HepG2 (cell line): ENCODE results near the gene CCT8. TPM values are rescaled to one million over a fixed set of nuclear protein-coding genes. Genes with fewer than 3 reads are reported as not detected.

Source experiments
- BORCS8-MEF2B ChIP-seq: sonication (generic); formaldehyde crosslinking; IDR thresholded peaks from 2 replicates; pipeline ENCODE4 v1.8.0; 2022; ENCODE audit warnings: mild to moderate bottlenecking, missing genetic modification reagents
- CEBPG ChIP-seq: IDR thresholded peaks from 2 replicates; pipeline ENCODE4 v1.6.1; 2016
- EED ChIP-seq: sonication (generic); formaldehyde crosslinking; IDR thresholded peaks from 2 replicates; pipeline ENCODE4 v1.5.0; 2020; ENCODE audit warnings: mild to moderate bottlenecking, missing genetic modification reagents
- EP300 ChIP-seq, 3 experiments: sonication (generic) in 1 of 3; formaldehyde crosslinking in 1 of 3; IDR thresholded peaks; 2 replicates each; pipeline versions ENCODE4 v1.5.1 to v1.6.1; 2011 to 2020; ENCODE audit warnings: low read depth in 2 of 3, low read length in 2 of 3, borderline replicate concordance in 1 of 3, improper control_type of control experiment in 1 of 3, mild to moderate bottlenecking in 1 of 3, missing genetic modification reagents in 1 of 3, moderate library complexity in 1 of 3
- GLMP ChIP-seq: sonication (generic); formaldehyde crosslinking; IDR thresholded peaks from 2 replicates; pipeline ENCODE4 v1.9.0; 2021; ENCODE audit warnings: missing genetic modification reagents, mild to moderate bottlenecking, borderline replicate concordance
- GTF2F1 ChIP-seq: fragments of 150-350 bp; IDR thresholded peaks from 2 replicates; pipeline ENCODE4 v1.6.1; 2014; ENCODE audit warnings: low read length
- HNRNPH1 ChIP-seq: fragments of 200-400 bp; formaldehyde crosslinking; optimal IDR thresholded peaks from 2 replicates; pipeline ENCODE3; 2017; ENCODE audit warnings: mild to moderate bottlenecking, low read depth, low read length
- HNRNPUL1 ChIP-seq: fragments of 200-400 bp; formaldehyde crosslinking; IDR thresholded peaks from 2 replicates; pipeline ENCODE4 v1.6.1; 2017; ENCODE audit warnings: low read depth, mild to moderate bottlenecking, low read length, moderate library complexity
- HOXA5 ChIP-seq: sonication (generic); formaldehyde crosslinking; IDR thresholded peaks from 2 replicates; pipeline ENCODE4 v1.4.0; 2020; ENCODE audit warnings: missing genetic modification reagents
- KDM3A ChIP-seq: IDR thresholded peaks from 2 replicates; pipeline ENCODE4 v1.6.1; 2018; ENCODE audit warnings: low read depth, missing compliant biosample characterization
- KDM4B ChIP-seq: sonication (generic); formaldehyde crosslinking; IDR thresholded peaks from 2 replicates; pipeline ENCODE4 v1.4.0; 2020; ENCODE audit warnings: missing genetic modification reagents
- KLF13 ChIP-seq: sonication (generic); formaldehyde crosslinking; IDR thresholded peaks from 2 replicates; pipeline ENCODE4 v1.4.0; 2020; ENCODE audit warnings: mild to moderate bottlenecking, missing genetic modification reagents
- MAF1 ChIP-seq: sonication (generic); formaldehyde crosslinking; IDR thresholded peaks from 2 replicates; pipeline ENCODE4 v1.5.0; 2020; ENCODE audit warnings: missing genetic modification reagents, borderline replicate concordance
- NR3C1 ChIP-seq: sonication (generic); formaldehyde crosslinking; IDR thresholded peaks from 2 replicates; pipeline ENCODE4 v1.4.0; 2020; ENCODE audit warnings: missing genetic modification reagents
- RFX3 ChIP-seq: IDR thresholded peaks from 2 replicates; pipeline ENCODE4 v1.6.1; 2016; ENCODE audit warnings: missing biosample characterization, missing genetic modification reagents
- RFXAP ChIP-seq: sonication (generic); formaldehyde crosslinking; IDR thresholded peaks from 2 replicates; pipeline ENCODE4 v1.4.0; 2020; ENCODE audit warnings: missing genetic modification reagents, borderline replicate concordance
- SIN3A ChIP-seq: IDR thresholded peaks from 2 replicates; pipeline ENCODE4 v1.6.1; 2011; ENCODE audit warnings: low read depth, mild to moderate bottlenecking, control low read depth, low read length, borderline replicate concordance
- SMYD3 ChIP-seq: sonication (generic); formaldehyde crosslinking; IDR thresholded peaks from 2 replicates; pipeline ENCODE4 v1.8.1; 2023; ENCODE audit warnings: mild to moderate bottlenecking, missing genetic modification reagents
- SRY ChIP-seq: sonication (generic); formaldehyde crosslinking; IDR thresholded peaks from 2 replicates; pipeline ENCODE4 v1.8.0; 2022; ENCODE audit warnings: mild to moderate bottlenecking, missing genetic modification reagents
- ZBTB25 ChIP-seq: IDR thresholded peaks from 2 replicates; pipeline ENCODE4 v1.6.1; 2018; ENCODE audit warnings: missing genetic modification reagents
- ZBTB7B ChIP-seq: sonication (generic); formaldehyde crosslinking; IDR thresholded peaks from 2 replicates; pipeline ENCODE4 v1.4.0; 2020; ENCODE audit warnings: missing genetic modification reagents
- ZMAT3 ChIP-seq: sonication (generic); formaldehyde crosslinking; conservative IDR thresholded peaks from 2 replicates; pipeline ENCODE4 v1.7.0; 2021; ENCODE audit warnings: missing genetic modification reagents
- ZNF33B ChIP-seq: sonication (generic); formaldehyde crosslinking; IDR thresholded peaks from 2 replicates; pipeline ENCODE4 v1.5.1; 2020; ENCODE audit warnings: mild to moderate bottlenecking, missing genetic modification reagents
- ZNF512 ChIP-seq: sonication (generic); formaldehyde crosslinking; IDR thresholded peaks from 2 replicates; pipeline ENCODE4 v1.4.0; 2020; ENCODE audit warnings: mild to moderate bottlenecking, missing genetic modification reagents
- ZNF713 ChIP-seq: sonication (generic); formaldehyde crosslinking; IDR thresholded peaks from 2 replicates; pipeline ENCODE4 v1.4.0; 2020; ENCODE audit warnings: mild to moderate bottlenecking, missing genetic modification reagents
- polyA plus RNA-seq, 8 experiments: library from polyadenylated mRNA; depleted of rRNA in 3 of 8; stranded (reverse) in 7 of 8; unstranded in 1 of 8; fragments of >200 nt; fragmentation: Illumina TruSeq in 4 of 8; extraction: Trizol in 4 of 8; gene quantifications; 2 replicates each; pipeline versions ENCODE4 v1.2.1 to v1.2.3, GENCODE V29; 2011 to 2016; ENCODE audit warnings: low read depth in 4 of 8, missing spikeins in 1 of 8, mixed read lengths in 1 of 8; ENCODE audit not compliant: insufficient read depth in 1 of 8
- total RNA-seq, 5 experiments: library from RNA; depleted of rRNA; stranded (reverse); fragments of >200 nt; fragmentation: Illumina TruSeq; extraction: Trizol; gene quantifications; 2 replicates each; pipeline ENCODE4 v1.2.3, GENCODE V29; 2016; ENCODE audit warnings: low read depth in 1 of 5
- TF ChIP-seq, protein P1 (sequence below), 2 experiments: fragments of 450-650 bp in 1 of 2; sonication (generic) in 1 of 2; formaldehyde crosslinking; IDR thresholded peaks; 2 replicates each; pipeline versions ENCODE4 v1.5.0 to v1.8.0; 2020 to 2022; ENCODE audit warnings: mild to moderate bottlenecking in 1 of 2, missing genetic modification reagents in 1 of 2

Gene CCT8
- total and polyA plus RNA-seq, 2 of the 13 experiments (the other 11 are each of a cell fraction or from before 2014, with no cell fraction given), result 127 to 325 TPM

DNA sequence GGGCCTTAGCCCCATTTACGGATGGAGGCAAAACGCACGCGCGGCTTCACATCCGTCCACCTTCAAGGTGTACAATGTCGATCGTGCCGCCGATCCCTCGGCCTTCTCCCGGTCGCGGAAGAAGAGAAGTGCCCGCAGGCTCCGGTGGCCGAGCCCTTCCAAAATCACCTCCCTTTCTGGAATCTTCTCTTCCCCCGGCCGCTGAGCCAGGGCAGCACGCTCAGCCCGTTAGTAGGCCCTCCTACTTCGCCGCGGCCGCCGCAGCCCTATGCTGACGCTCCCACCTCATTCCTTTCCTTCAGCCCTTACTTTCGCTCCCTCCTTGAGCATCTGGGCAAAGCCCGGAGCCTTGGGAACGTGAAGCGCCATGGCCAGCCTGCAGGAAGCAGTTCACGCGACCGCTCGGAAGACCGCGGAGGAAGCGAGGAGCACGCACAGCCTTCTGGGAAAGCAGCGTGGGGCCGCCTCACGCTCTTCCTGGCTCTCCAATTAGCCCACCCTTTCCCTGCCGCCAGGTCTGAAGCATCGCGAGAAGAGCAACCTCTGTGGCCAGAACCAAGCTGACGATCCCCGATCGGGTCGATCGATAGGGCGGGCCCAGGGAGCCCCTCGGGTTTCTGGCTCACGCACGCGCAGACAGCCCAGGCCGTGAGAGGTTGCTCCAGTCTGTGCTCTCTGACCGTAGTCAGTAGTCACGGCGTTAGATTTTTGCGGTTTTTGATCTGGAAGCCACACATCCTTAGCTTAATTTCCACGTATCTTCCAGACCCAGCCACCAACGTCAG is at the start of gene CCT8 (continued):
- TF ChIP-seq SMYD3, result no peak
- TF ChIP-seq ZNF512 (CRISPR knock-in tag), result no peak
- TF ChIP-seq, protein P1, sequence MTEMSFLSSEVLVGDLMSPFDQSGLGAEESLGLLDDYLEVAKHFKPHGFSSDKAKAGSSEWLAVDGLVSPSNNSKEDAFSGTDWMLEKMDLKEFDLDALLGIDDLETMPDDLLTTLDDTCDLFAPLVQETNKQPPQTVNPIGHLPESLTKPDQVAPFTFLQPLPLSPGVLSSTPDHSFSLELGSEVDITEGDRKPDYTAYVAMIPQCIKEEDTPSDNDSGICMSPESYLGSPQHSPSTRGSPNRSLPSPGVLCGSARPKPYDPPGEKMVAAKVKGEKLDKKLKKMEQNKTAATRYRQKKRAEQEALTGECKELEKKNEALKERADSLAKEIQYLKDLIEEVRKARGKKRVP (CRISPR knock-in tag; IDR thresholded peaks at IDR 0.05), result no peak
- no peak for TF ChIP-seq GTF2F1
- TF ChIP-seq HNRNPUL1, result no peak
- no peak for TF ChIP-seq NR3C1 (CRISPR knock-in tag)
- peak; percentile 67; the same call in 1 of the 2 replicates for TF ChIP-seq EED
- TF ChIP-seq HOXA5 (CRISPR knock-in tag), result peak; percentile 85
- TF ChIP-seq ZBTB7B, result peak; percentile 83
- TF ChIP-seq CEBPG (CRISPR knock-in tag), result peak; percentile 5; the same call in 1 of the 2 replicates
- TF ChIP-seq KDM4B, result peak; percentile 57; the same call in 1 of the 2 replicates
- no peak for TF ChIP-seq HNRNPH1
- no peak for TF ChIP-seq EP300 (IDR thresholded peaks at IDR 0.05; ENCODE audit: low read depth in 2 of 2, low read length in 2 of 2)
- TF ChIP-seq EP300 (CRISPR knock-in tag; IDR thresholded peaks at IDR 0.05; ENCODE audit: borderline replicate concordance), result no peak; the same call in 1 of the 2 replicates
- TF ChIP-seq ZNF713 (CRISPR knock-in tag), result no peak
- peak; percentile 61 for TF ChIP-seq BORCS8-MEF2B
- TF ChIP-seq GLMP (CRISPR knock-in tag), result no peak
- peak; percentile 41; the same call in 1 of the 2 replicates for TF ChIP-seq SIN3A
- peak; percentile 75; the same call in 1 of the 2 replicates for TF ChIP-seq RFXAP (CRISPR knock-in tag)
- TF ChIP-seq KLF13 (CRISPR knock-in tag), result 0 out of 2 replicates have a peak, but pooled peaks have one; percentile 2
- TF ChIP-seq KDM3A (CRISPR knock-in tag), result 0 out of 2 replicates have a peak, but pooled peaks have one; percentile 70
- TF ChIP-seq ZNF33B (CRISPR knock-in tag), result peak; percentile 90; the same call in 1 of the 2 replicates
- peak; percentile 77; the same call in 1 of the 2 replicates for TF ChIP-seq SRY (CRISPR knock-in tag)
- TF ChIP-seq ZMAT3 (CRISPR knock-in tag), result peak; percentile 73
- TF ChIP-seq RFX3 (CRISPR knock-in tag), result 0 out of 2 replicates have a peak, but pooled peaks have one; percentile 13
- TF ChIP-seq ZBTB25 (CRISPR knock-in tag), result peak; percentile 93
- TF ChIP-seq MAF1 (CRISPR knock-in tag), result peak; percentile 68; the same call in 1 of the 2 replicates
